H1 (cell line): ENCODE measurements around the gene NANOGP8. TPM values are rescaled to one million over a fixed set of nuclear protein-coding genes. Genes with fewer than 3 reads are reported as not detected.

Source experiments
- CTCF ChIA-PET: fragments of 300-600 bp; sonication (Branson Sonifier 250); formaldehyde crosslinking; loops from one replicate; lab custom pipeline; 2021; ENCODE audit not compliant: partially characterized antibody; lab: Charles Lee
- POLR2A ChIA-PET: fragments of 300-600 bp; sonication (Branson Sonifier 250); formaldehyde crosslinking; loops from one replicate; lab custom pipeline; 2021; ENCODE audit warnings: inconsistent platforms; ENCODE audit not compliant: partially characterized antibody; lab: Charles Lee
- DNase-seq, 2 experiments: peaks; one replicate each; pipeline versions ENCODE4 v3.0.0 to v3.0.0-alpha.2; 2010 to 2022; ENCODE audit warnings: low spot score in 2 of 2, low read depth in 1 of 2, mixed read lengths in 1 of 2
- FAIRE-seq: peaks from 2 replicates; lab custom pipeline; 2011; peaks lifted over from hg19 to GRCh38; lab: Jason Lieb, UNC
- H2AFZ ChIP-seq: 2 replicates; pipeline ENCODE4 v1.8.1; 2012; ENCODE audit warnings: low read length, inconsistent platforms
- H2AK5ac ChIP-seq: 2 replicates; pipeline ENCODE4 v1.6.1; 2013; ENCODE audit warnings: low read depth, low read length
- H2BK120ac ChIP-seq: replicated peaks from 2 replicates; pipeline ENCODE3; 2013; ENCODE audit warnings: low read depth, low read length, inconsistent platforms
- H2BK12ac ChIP-seq: 2 replicates; pipeline ENCODE4 v1.6.1; 2013; ENCODE audit warnings: low read depth, low read length
- H2BK15ac ChIP-seq: 2 replicates; pipeline ENCODE4 v1.6.1; 2013; ENCODE audit warnings: low read length
- H2BK20ac ChIP-seq: 2 replicates; pipeline ENCODE4 v1.6.1; 2013; ENCODE audit warnings: low read length
- H2BK5ac ChIP-seq: 2 replicates; pipeline ENCODE4 v1.6.1; 2013; ENCODE audit warnings: low read depth, low read length
- H3K14ac ChIP-seq: 2 replicates; pipeline ENCODE4 v1.6.1; 2013; ENCODE audit warnings: inconsistent platforms; ENCODE audit not compliant: insufficient read length
- H3K18ac ChIP-seq: 2 replicates; pipeline ENCODE4 v1.6.1; 2013; ENCODE audit warnings: low read length; ENCODE audit errors: extremely low read depth
- H3K23ac ChIP-seq: 2 replicates; pipeline ENCODE4 v1.6.1; 2013; ENCODE audit warnings: inconsistent platforms; ENCODE audit not compliant: insufficient read length
- H3K23me2 ChIP-seq: 2 replicates; pipeline ENCODE4 v1.6.1; 2013; ENCODE audit warnings: low read depth, low read length
- H3K27ac ChIP-seq: 2 replicates; pipeline ENCODE4 v1.6.1; 2011; ENCODE audit warnings: low read depth, low read length, inconsistent platforms
- H3K27me3 ChIP-seq, 4 experiments: replicated peaks in 1 of 4; 1 replicate in 1 of 4; 2 replicates in 3 of 4; pipeline versions ENCODE4 v1.6.1 to v1.8.1; 2011 to 2013; ENCODE audit warnings: low read length in 3 of 4, mild to moderate bottlenecking in 3 of 4, inconsistent platforms in 2 of 4, mixed read lengths in 2 of 4, moderate library complexity in 1 of 4; ENCODE audit not compliant: control insufficient read depth in 3 of 4, insufficient read depth in 3 of 4; ENCODE audit errors: extremely low read depth in 1 of 4
- H3K36me3 ChIP-seq, 4 experiments: 2 replicates each; pipeline versions ENCODE4 v1.6.1 to v1.8.1; 2011 to 2013; ENCODE audit warnings: mild to moderate bottlenecking in 4 of 4, low read length in 3 of 4, moderate library complexity in 2 of 4, control low read depth in 1 of 4, inconsistent platforms in 1 of 4; ENCODE audit not compliant: insufficient read depth in 4 of 4, control insufficient read depth in 2 of 4
- H3K4ac ChIP-seq: replicated peaks from 2 replicates; pipeline ENCODE3; 2013; ENCODE audit warnings: low read length, low read depth, mixed read lengths, inconsistent platforms; ENCODE audit not compliant: insufficient read length
- H3K4me1 ChIP-seq, 4 experiments: replicated peaks in 1 of 4; 1 replicate in 1 of 4; 2 replicates in 3 of 4; pipeline versions ENCODE4 v1.6.1 to v1.8.1; 2011 to 2013; ENCODE audit warnings: low read length in 3 of 4, inconsistent platforms in 2 of 4, mixed read lengths in 1 of 4; ENCODE audit not compliant: insufficient read depth in 4 of 4, control insufficient read depth in 3 of 4
- H3K4me2 ChIP-seq, 2 experiments: 2 replicates each; pipeline versions ENCODE4 v1.6.1 to v1.8.1; 2011 to 2013; ENCODE audit warnings: low read depth in 2 of 2, low read length in 2 of 2, control low read depth in 1 of 2, inconsistent platforms in 1 of 2, mild to moderate bottlenecking in 1 of 2; ENCODE audit not compliant: insufficient read depth in 1 of 2
- H3K4me3 ChIP-seq, 4 experiments: fragments of 200-600, 300-600 bp in 1 of 4; sonication (generic), shearing (Covaris generic), sonication (Bioruptor Twin) in 1 of 4; 2 replicates each; pipeline versions ENCODE4 v1.5.1 to v1.8.1; 2011 to 2016; ENCODE audit warnings: low read length in 4 of 4, low read depth in 3 of 4, control low read depth in 2 of 4, inconsistent platforms in 2 of 4, mild to moderate bottlenecking in 2 of 4, mixed read lengths in 1 of 4, moderate library complexity in 1 of 4; ENCODE audit not compliant: insufficient read depth in 2 of 4; ENCODE audit errors: extremely low read depth in 1 of 4
- H3K56ac ChIP-seq: replicated peaks from 2 replicates; pipeline ENCODE3; 2013; ENCODE audit warnings: low read depth, mild to moderate bottlenecking, mixed read lengths, low read length, inconsistent platforms; ENCODE audit not compliant: insufficient read length
- H3K79me1 ChIP-seq: 2 replicates; pipeline ENCODE4 v1.6.1; 2013; ENCODE audit warnings: low read depth, low read length, control low read depth
- H3K79me2 ChIP-seq, 2 experiments: 2 replicates each; pipeline versions ENCODE4 v1.6.1 to v1.8.1; 2012 to 2013; ENCODE audit warnings: low read length in 2 of 2, mild to moderate bottlenecking in 2 of 2, inconsistent platforms in 1 of 2; ENCODE audit not compliant: insufficient read depth in 2 of 2, control insufficient read depth in 1 of 2
- H3K9ac ChIP-seq, 4 experiments: replicated peaks in 1 of 4; 1 replicate in 1 of 4; 2 replicates in 3 of 4; pipeline versions ENCODE4 v1.6.1 to v1.8.1; 2011 to 2013; ENCODE audit warnings: low read depth in 3 of 4, low read length in 3 of 4, control low read depth in 2 of 4, mild to moderate bottlenecking in 2 of 4, moderate library complexity in 2 of 4, inconsistent platforms in 1 of 4; ENCODE audit errors: extremely low read depth in 1 of 4
- H3K9me3 ChIP-seq, 2 experiments: 2 replicates each; pipeline versions ENCODE4 v1.6.1 to v1.8.1; 2012 to 2013; ENCODE audit warnings: mild to moderate bottlenecking in 2 of 2, moderate library complexity in 2 of 2, control low read depth in 1 of 2, inconsistent platforms in 1 of 2, low read depth in 1 of 2, low read length in 1 of 2, mixed read lengths in 1 of 2; ENCODE audit not compliant: insufficient read depth in 2 of 2
- H4K20me1 ChIP-seq, 2 experiments: replicated peaks in 1 of 2; 2 replicates each; pipeline versions ENCODE3 to v1.8.1; 2011 to 2013; ENCODE audit warnings: inconsistent platforms in 2 of 2, low read length in 2 of 2, mild to moderate bottlenecking in 1 of 2; ENCODE audit not compliant: insufficient read depth in 2 of 2, control insufficient read depth in 1 of 2
- H4K5ac ChIP-seq: 2 replicates; pipeline ENCODE4 v1.6.1; 2013; ENCODE audit warnings: low read length, low read depth, mixed read lengths, inconsistent platforms; ENCODE audit not compliant: insufficient read length
- H4K8ac ChIP-seq: 2 replicates; pipeline ENCODE4 v1.8.0; 2013; ENCODE audit warnings: mild to moderate bottlenecking, moderate library complexity, low read length, inconsistent platforms; ENCODE audit not compliant: insufficient read depth; ENCODE audit errors: extremely low read depth
- H4K91ac ChIP-seq: replicated peaks from 2 replicates; pipeline ENCODE3; 2013; ENCODE audit warnings: low read length, mixed read lengths, inconsistent platforms; ENCODE audit not compliant: insufficient read length
- BRCA1 ChIP-seq: IDR thresholded peaks from 2 replicates; pipeline ENCODE4 v1.6.1; 2012; ENCODE audit warnings: low read depth, low read length, improper control_type of control experiment
- HDAC2 ChIP-seq, 2 experiments: fragments of 300-600 bp in 1 of 2; sonication (generic) in 1 of 2; IDR thresholded peaks; 2 replicates each; pipeline ENCODE4 v1.6.1; 2011 to 2012; ENCODE audit warnings: low read depth in 2 of 2, low read length in 2 of 2, mild to moderate bottlenecking in 2 of 2, moderate library complexity in 2 of 2, borderline replicate concordance in 1 of 2, inconsistent platforms in 1 of 2
- RXRA ChIP-seq: IDR thresholded peaks from 2 replicates; pipeline ENCODE4 v1.6.1; 2011; ENCODE audit warnings: low read depth, mild to moderate bottlenecking, low read length, moderate library complexity; ENCODE audit not compliant: insufficient read depth
- WGBS, 2 experiments: shearing (Covaris generic) in 1 of 2; methylation state at CpG; one replicate each; pipeline versions ENCODE4 v1.1.6 to v1.1.7; 2013 to 2015; ENCODE audit warnings: low lambda C conversion rate in 2 of 2, mixed read lengths in 2 of 2, inconsistent platforms in 1 of 2, low coverage in 1 of 2, missing lambda C conversion rate in 1 of 2; ENCODE audit not compliant: insufficient replicate concordance in 2 of 2, insufficient coverage in 1 of 2, insufficient read length in 1 of 2; ENCODE audit errors: extremely low coverage in 1 of 2, missing lambda C conversion rate in 1 of 2; 5-methylcytosine and 5-hydroxymethylcytosine counted together
- polyA plus RNA-seq, 7 experiments: library from polyadenylated mRNA; depleted of rRNA in 3 of 7; stranded (reverse) in 5 of 7; unstranded in 2 of 7; fragments of >200 nt in 5 of 7; fragments of 200-250 nt in 2 of 7; gene quantifications; 1 replicate in 5 of 7; 2 replicates in 1 of 7; 4 replicates in 1 of 7; pipeline versions ENCODE4 v1.2.1 to v1.2.3, GENCODE V29; 2011 to 2013; ENCODE audit warnings: missing spikeins in 2 of 7, mixed read lengths in 2 of 7
- total RNA-seq: library from RNA; stranded (reverse); fragmentation: NEBNext Ultra II Directional; extraction: Animal tissue kit (Norgen Biotek cat#: 25700); gene quantifications from 2 replicates; pipeline ENCODE4 v1.2.1, GENCODE V29; 2021

The NANOGP8 gene
- total and polyA plus RNA-seq, 2 of the 8 experiments (the other 6 are each of a cell fraction or from before 2014, with no cell fraction given): 23.3 to 40.6 TPM

DNA sequence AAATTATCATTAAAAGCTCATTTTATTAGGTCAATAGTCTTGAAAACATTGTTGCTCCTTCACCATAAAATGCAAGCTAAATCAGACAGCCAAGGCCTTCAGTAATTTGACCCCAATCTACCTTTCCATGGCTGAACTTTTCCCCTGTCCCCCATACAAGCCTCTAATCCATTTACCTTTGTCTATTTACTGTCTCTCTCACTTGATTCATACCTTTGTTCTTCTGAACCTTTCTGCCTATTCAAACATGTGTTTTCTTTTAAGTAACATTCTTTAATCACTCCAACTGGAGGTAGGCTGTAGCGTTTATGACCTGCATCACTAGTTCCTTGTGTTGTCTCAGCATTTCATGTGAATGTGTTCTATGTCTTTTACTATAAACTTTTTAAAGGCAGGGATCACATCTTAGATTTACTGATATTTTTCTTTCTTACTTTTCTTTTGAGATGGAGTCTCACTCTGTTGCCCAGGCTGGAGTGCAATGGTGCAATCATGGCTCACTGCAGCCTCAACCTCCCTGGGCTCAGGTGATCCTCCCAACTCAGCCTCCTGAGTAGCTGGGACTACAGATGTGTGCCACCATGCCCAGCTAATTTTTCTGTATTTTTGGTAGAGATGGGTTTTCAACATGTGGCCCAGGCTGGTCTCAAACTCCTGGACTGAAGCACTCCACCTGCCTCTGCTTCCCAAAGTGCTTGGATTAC is 5.2 kb upstream of the NANOGP8 start:
- H3K4me2 ChIP-seq: no peak overlapping the region
- no peak overlapping the region for H2BK20ac ChIP-seq
- ChIA-PET CTCF (interaction anchor here (0.6 to 2.0 kb wide), 5 partner anchors 12 to 216 kb away, joined by 3 to 5 read pairs (median 4); no protein-coding TSS in a partner anchor), POLR2A (no interaction called here)
- H2BK120ac ChIP-seq: no peak overlapping the region
- no peak overlapping the region for H3K9ac ChIP-seq
- no peak overlapping the region for H3K18ac ChIP-seq
- H3K36me3 ChIP-seq: no peaks in the 10 kb centered on the region
- H3K79me1 ChIP-seq: no peaks in the 10 kb centered on the region
- no peak overlapping the region for H2AFZ ChIP-seq
- DNase-seq (no peak), FAIRE-seq (no peak)
- no peak overlapping the region for H3K14ac ChIP-seq
- no peak overlapping the region for H2BK15ac ChIP-seq
- no peak overlapping the region for H2AK5ac ChIP-seq
- no peak for TF ChIP-seq BRCA1
- no peak for TF ChIP-seq RXRA
- TF ChIP-seq HDAC2 (IDR thresholded peaks at IDR 0.05; ENCODE audit: borderline replicate concordance in 1 of 2, low read depth in 2 of 2, low read length in 2 of 2): no peak
- H4K8ac ChIP-seq: no peak overlapping the region
- no peak overlapping the region for H3K56ac ChIP-seq
- no peaks in the 10 kb centered on the region for H3K27me3 ChIP-seq
- H2BK12ac ChIP-seq: no peak overlapping the region
- 80% methylated on average over 1 of the region's 1 CpG; no CpG with 5 or more reads in 1 of the 2 experiments for WGBS, 2 experiments
- H4K20me1 ChIP-seq: no peaks in the 10 kb centered on the region
- no peaks in the 10 kb centered on the region for H3K23me2 ChIP-seq
- no peaks in the 10 kb centered on the region; a peak in 1 of 4 replicates for H3K9me3 ChIP-seq
- H3K23ac ChIP-seq: no peak overlapping the region
- H3K4ac ChIP-seq: no peak overlapping the region
- no peaks in the 10 kb centered on the region for H3K79me2 ChIP-seq
- H3K4me3 ChIP-seq: no peak overlapping the region
- no peak overlapping the region for H4K5ac ChIP-seq
- no peak overlapping the region for H4K91ac ChIP-seq
- no peaks in the 10 kb centered on the region; a peak in 1 of 7 replicates for H3K4me1 ChIP-seq
- H3K27ac ChIP-seq: no peak overlapping the region
- H2BK5ac ChIP-seq: no peak overlapping the region
